Endothelial cell of umbilical vein (primary cell): ENCODE measurements around the gene FAM200C.

ENCODE experiments used
- EZH2 ChIP-seq: IDR thresholded peaks from 2 replicates; pipeline ENCODE4 v1.6.1; 2012; ENCODE audit warnings: borderline replicate concordance, low read depth, mild to moderate bottlenecking, moderate library complexity, low read length, inconsistent platforms; ENCODE audit not compliant: severe bottlenecking
- FOS ChIP-seq: IDR thresholded peaks from 2 replicates; pipeline ENCODE4 v1.6.1; 2011; ENCODE audit warnings: mild to moderate bottlenecking, low read length, moderate library complexity, borderline replicate concordance; ENCODE audit not compliant: insufficient read depth
- JUN ChIP-seq: IDR thresholded peaks from 2 replicates; pipeline ENCODE4 v1.6.1; 2011; ENCODE audit warnings: borderline replicate concordance, low read depth; ENCODE audit not compliant: insufficient read length, insufficient read depth
- MYC ChIP-seq: IDR thresholded peaks from one replicate; pipeline ENCODE4 v1.6.1; 2011; ENCODE audit warnings: mild to moderate bottlenecking, low read depth, low read length
- POLR2A ChIP-seq: IDR thresholded peaks from 2 replicates; pipeline ENCODE4 v1.6.1; 2012; ENCODE audit warnings: low read depth, mild to moderate bottlenecking, control low read depth, low read length
- POLR2AphosphoS5 ChIP-seq: IDR thresholded peaks from 2 replicates; pipeline ENCODE4 v1.6.1; 2012; ENCODE audit warnings: low read depth, mild to moderate bottlenecking, control low read depth, low read length, moderate library complexity; ENCODE audit not compliant: insufficient read depth
- TF ChIP-seq, protein P1 (sequence below), 2 donors: IDR thresholded peaks; 1 replicate in 1 of 2; 2 replicates in 1 of 2; pipeline ENCODE4 v1.5.1; 2011; ENCODE audit warnings: low read length in 2 of 2, mild to moderate bottlenecking in 2 of 2, moderate library complexity in 2 of 2, control low read depth in 1 of 2, inconsistent platforms in 1 of 2, low read depth in 1 of 2; ENCODE audit not compliant: insufficient read depth in 1 of 2; ENCODE audit errors: extremely low read depth in 1 of 2
- TF ChIP-seq, protein P2 (sequence below): IDR thresholded peaks from 2 replicates; pipeline ENCODE4 v1.6.1; 2011; ENCODE audit not compliant: insufficient read depth, insufficient read length

DNA sequence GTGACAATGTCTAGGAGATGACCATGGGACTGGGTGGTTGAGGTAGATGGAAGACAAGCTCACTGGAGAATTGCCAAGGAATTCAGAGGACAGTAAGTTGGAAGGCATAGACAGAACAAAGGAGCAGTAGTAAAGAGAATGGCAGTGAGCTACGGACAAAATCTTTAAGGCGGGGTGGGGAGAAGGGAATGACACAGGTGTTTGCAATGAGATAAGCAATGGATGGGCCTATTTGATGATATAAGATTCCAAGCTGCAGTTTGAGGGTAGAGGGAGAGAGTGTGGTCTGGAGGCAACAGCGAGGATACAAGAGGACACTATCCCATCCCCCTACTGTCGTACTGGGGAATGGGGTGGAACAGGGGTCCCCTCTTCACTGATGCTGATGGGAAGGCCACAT, 36.2 kb upstream of the FAM200C start:
- TF ChIP-seq, protein P1, sequence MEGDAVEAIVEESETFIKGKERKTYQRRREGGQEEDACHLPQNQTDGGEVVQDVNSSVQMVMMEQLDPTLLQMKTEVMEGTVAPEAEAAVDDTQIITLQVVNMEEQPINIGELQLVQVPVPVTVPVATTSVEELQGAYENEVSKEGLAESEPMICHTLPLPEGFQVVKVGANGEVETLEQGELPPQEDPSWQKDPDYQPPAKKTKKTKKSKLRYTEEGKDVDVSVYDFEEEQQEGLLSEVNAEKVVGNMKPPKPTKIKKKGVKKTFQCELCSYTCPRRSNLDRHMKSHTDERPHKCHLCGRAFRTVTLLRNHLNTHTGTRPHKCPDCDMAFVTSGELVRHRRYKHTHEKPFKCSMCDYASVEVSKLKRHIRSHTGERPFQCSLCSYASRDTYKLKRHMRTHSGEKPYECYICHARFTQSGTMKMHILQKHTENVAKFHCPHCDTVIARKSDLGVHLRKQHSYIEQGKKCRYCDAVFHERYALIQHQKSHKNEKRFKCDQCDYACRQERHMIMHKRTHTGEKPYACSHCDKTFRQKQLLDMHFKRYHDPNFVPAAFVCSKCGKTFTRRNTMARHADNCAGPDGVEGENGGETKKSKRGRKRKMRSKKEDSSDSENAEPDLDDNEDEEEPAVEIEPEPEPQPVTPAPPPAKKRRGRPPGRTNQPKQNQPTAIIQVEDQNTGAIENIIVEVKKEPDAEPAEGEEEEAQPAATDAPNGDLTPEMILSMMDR (IDR thresholded peaks at IDR 0.05; ENCODE audit: extremely low read depth in 1 of 2, insufficient read depth in 1 of 2, low read depth in 1 of 2, low read length in 2 of 2): no peak
- no peak for TF ChIP-seq FOS
- TF ChIP-seq, protein P2, sequence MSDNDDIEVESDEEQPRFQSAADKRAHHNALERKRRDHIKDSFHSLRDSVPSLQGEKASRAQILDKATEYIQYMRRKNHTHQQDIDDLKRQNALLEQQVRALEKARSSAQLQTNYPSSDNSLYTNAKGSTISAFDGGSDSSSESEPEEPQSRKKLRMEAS: no peak
- no peak for TF ChIP-seq JUN
- no peak for TF ChIP-seq EZH2
- no peak for TF ChIP-seq POLR2AphosphoS5
- no peak for TF ChIP-seq POLR2A
- no peak for TF ChIP-seq MYC
